RWPE1 (cell line): ENCODE data around the gene SORBS1.
A peak's percentile ranks its signal among the peaks of the same experiment; 100 is the strongest.

Source experiments
- CTCF ChIA-PET: fragments of 350-600 bp; sonication (Branson Sonifier 250); formaldehyde crosslinking; extraction: SDS; loops from one replicate; lab custom pipeline; 2021; lab: Yijun Ruan, JAX
- POLR2A ChIA-PET: fragments of 400-600 bp; formaldehyde crosslinking; extraction: SDS; loops from one replicate; lab custom pipeline; 2020; ENCODE audit warnings: antibody characterized with exemption; ENCODE audit not compliant: low non-redundant PET; lab: Yijun Ruan, JAX
- DNase-seq: peaks from one replicate; pipeline ENCODE4 v3.0.0; 2012; ENCODE audit warnings: low spot score
- H3K27ac ChIP-seq: fragments of 450-650 bp; 2 replicates; pipeline ENCODE4 v1.5.1; 2017
- CTCF ChIP-seq: fragments of 450-650 bp; conservative IDR thresholded peaks from 2 replicates; pipeline ENCODE4 v1.5.1; 2017; ENCODE audit warnings: low read depth, mild to moderate bottlenecking

Gene SORBS1

GRCh38 chr10:95429639-95430038 is 131.5 kb downstream of the SORBS1 start:
- DNase-seq = peak; percentile 85
- ChIA-PET POLR2A (no interaction called here), CTCF (interaction anchor here (0.6 to 3.5 kb wide), 21 partner anchors 9 to 412 kb away, joined by 3 to 21 read pairs (median 5); partner anchors contain the start of gene SORBS1)
- H3K27ac ChIP-seq = no peak overlapping the region
- TF ChIP-seq CTCF = no peak

- DNase-seq = no peak
Measured at GRCh38 chr10:95428701-95429100, 132.5 kb downstream of the SORBS1 start.

GRCh38 chr10:95426482-95426881 is 134.7 kb downstream of the SORBS1 start:
- CTCF ChIA-PET = interaction anchor here (1.1 to 1.4 kb wide), 2 partner anchors 17 to 22 kb away, joined by 3 to 5 read pairs; no protein-coding TSS in a partner anchor
- no peak overlapping the region for H3K27ac ChIP-seq
- TF ChIP-seq CTCF = no peak
- POLR2A ChIA-PET = no interaction called here
- DNase-seq = no peak

More at GRCh38 chr10:95428701-95429100, 132.5 kb downstream of the SORBS1 start:
- TF ChIP-seq CTCF = no peak
- ChIA-PET POLR2A (no interaction called here), CTCF (interaction anchor here (0.8 to 2.1 kb wide), 3 partner anchors 67 to 170 kb away, joined by 3 to 10 read pairs (median 8); no protein-coding TSS in a partner anchor)
- no peak overlapping the region for H3K27ac ChIP-seq

- TF ChIP-seq CTCF = no peak
- ChIA-PET POLR2A (no interaction called here), CTCF (interaction anchor here (1.1 to 1.4 kb wide), 2 partner anchors 16 to 21 kb away, joined by 3 to 5 read pairs; no protein-coding TSS in a partner anchor)
- H3K27ac ChIP-seq = no peak overlapping the region
- no peak for DNase-seq
Measured at GRCh38 chr10:95425592-95426465, 135.3 kb downstream of the SORBS1 start.

GRCh38 chr10:95423164-95424005 is 137.8 kb downstream of the SORBS1 start:
- no peak overlapping the region for H3K27ac ChIP-seq
- no peak for DNase-seq
- ChIA-PET POLR2A (no interaction called here), CTCF (interaction anchor here (0.5 to 0.7 kb wide), 3 partner anchors 14 to 240 kb away, joined by 3 to 5 read pairs (median 3); no protein-coding TSS in a partner anchor)
- TF ChIP-seq CTCF = no peak

- DNase-seq = no peak
- POLR2A ChIA-PET = no interaction called here
- CTCF ChIA-PET = interaction anchor here (0.6 kb wide), 1 partner anchor 17 kb away, joined by 4 read pairs; no protein-coding TSS in a partner anchor
- H3K27ac ChIP-seq = no peak overlapping the region
- TF ChIP-seq CTCF = no peak
Measured at GRCh38 chr10:95422233-95422632, 138.9 kb downstream of the SORBS1 start.
